ENCODE data around the gene EEF1AKMT2. TPM values are rescaled to one million over a fixed set of nuclear protein-coding genes. Genes with fewer than 3 reads are reported as not detected.

The EEF1AKMT2 gene
- total RNA-seq, 6 donors from 2014 or later = 3.6 to 17.3 (median 11.4) TPM

- Histone ChIP-seq H3K4me1 (peaks cover 94 to 99% (median 96%) of the 10 kb centered on the region in 4 donors), H3K9me3 (no peaks in the 10 kb centered on the region), H3K27me3 (no peaks in the 10 kb centered on the region), H3K36me3 (no peaks in the 10 kb centered on the region), H3K4me3 (no peak overlapping the region), H3K27ac (peak overlapping the region; percentile 36 to 91 (median 68))
- no peak for ATAC-seq (ENCODE audit: low FRiP score in 2 of 2)
- 63 to 71% methylated on average over 5 to 7 of the region's 7 CpGs for WGBS, 2 donors
- no peak for DNase-seq
- TF ChIP-seq CTCF (IDR thresholded peaks at IDR 0.05) = no peak
- no peak for TF ChIP-seq POLR2A (IDR thresholded peaks at IDR 0.05)
- no peak for TF ChIP-seq POLR2AphosphoS5 (IDR thresholded peaks at IDR 0.05)
- no peak for TF ChIP-seq EP300 (IDR thresholded peaks at IDR 0.05)
These were observed 54.5 kb downstream of the EEF1AKMT2 start for GRCh38 chr10:124737221-124737620.

GRCh38 chr10:124736491-124737136 lies 55.1 kb downstream of the EEF1AKMT2 start:
- DNase-seq = peak; percentile 82 to 87
- WGBS, 2 donors = 31 to 47% methylated on average over 4 to 10 of the region's 11 CpGs
- Histone ChIP-seq H3K27ac (peak overlapping the region; percentile 36 to 91 (median 68)), H3K27me3 (no peaks in the 10 kb centered on the region), H3K4me1 (peaks cover 89 to 99% (median 93%) of the 10 kb centered on the region in 4 donors), H3K4me3 (no peak overlapping the region), H3K9me3 (no peaks in the 10 kb centered on the region), H3K36me3 (no peaks in the 10 kb centered on the region)
- TF ChIP-seq CTCF (IDR thresholded peaks at IDR 0.05) = peak in 2 of 6 experiments; percentile 5 to 16
- peak in 1 of 4 donors; percentile 38 for TF ChIP-seq EP300 (IDR thresholded peaks at IDR 0.05)
- TF ChIP-seq POLR2AphosphoS5 (IDR thresholded peaks at IDR 0.05) = peak; percentile 42 to 76
- TF ChIP-seq POLR2A (IDR thresholded peaks at IDR 0.05) = no peak
- peak; percentile 45 to 69 for ATAC-seq (ENCODE audit: low FRiP score in 2 of 2)

DNA sequence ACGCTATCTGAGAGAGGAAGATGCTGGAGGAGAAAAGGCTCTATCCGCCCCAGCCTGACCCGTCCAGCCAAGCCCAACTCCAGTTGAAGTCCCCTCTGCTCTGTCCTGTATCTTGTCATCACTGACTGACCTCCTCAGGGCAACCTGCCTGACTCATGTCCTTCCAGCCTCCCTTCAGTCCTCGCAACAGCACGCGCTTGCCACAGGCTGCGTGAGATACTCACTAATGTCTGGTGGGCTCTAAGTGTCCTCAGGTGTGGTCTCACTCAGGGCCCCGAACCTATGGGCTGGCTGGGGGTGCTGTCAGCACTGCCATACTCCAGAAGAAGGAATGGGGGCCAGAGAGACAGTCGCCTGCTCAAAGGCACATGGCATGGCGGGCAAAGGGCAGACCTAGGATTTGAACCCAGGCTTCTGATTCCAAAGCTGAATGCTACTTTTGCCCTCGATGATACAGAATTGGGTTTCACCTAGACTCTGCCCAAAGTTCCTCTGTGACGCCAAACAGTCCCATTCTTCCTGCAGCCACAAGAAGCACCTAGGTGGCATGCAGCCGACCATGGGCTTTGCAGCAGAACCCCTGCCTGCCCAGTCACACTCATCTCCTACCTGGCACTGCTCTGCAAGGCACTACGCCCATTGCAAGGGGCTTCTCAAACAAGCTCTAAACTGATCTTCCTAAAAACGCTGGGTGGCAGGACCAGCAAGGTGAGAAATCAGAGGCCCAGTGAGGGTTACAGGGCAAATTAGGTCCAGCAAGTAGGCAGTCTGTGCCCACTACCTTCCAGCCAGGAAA lies 56.0 kb downstream of the EEF1AKMT2 start:
- Histone ChIP-seq H3K4me3 (no peak overlapping the region), H3K27ac (peak overlapping the region; percentile 36 to 91 (median 68)), H3K27me3 (no peaks in the 10 kb centered on the region), H3K4me1 (peaks cover 82 to 97% (median 89%) of the 10 kb centered on the region in 4 donors), H3K36me3 (no peaks in the 10 kb centered on the region), H3K9me3 (no peaks in the 10 kb centered on the region)
- TF ChIP-seq POLR2AphosphoS5 (IDR thresholded peaks at IDR 0.05) = no peak
- DNase-seq = no peak
- ATAC-seq (ENCODE audit: low FRiP score in 2 of 2) = no peak
- WGBS, 2 donors = 89 to 90% methylated on average over 15 of the region's 15 CpGs

DNA sequence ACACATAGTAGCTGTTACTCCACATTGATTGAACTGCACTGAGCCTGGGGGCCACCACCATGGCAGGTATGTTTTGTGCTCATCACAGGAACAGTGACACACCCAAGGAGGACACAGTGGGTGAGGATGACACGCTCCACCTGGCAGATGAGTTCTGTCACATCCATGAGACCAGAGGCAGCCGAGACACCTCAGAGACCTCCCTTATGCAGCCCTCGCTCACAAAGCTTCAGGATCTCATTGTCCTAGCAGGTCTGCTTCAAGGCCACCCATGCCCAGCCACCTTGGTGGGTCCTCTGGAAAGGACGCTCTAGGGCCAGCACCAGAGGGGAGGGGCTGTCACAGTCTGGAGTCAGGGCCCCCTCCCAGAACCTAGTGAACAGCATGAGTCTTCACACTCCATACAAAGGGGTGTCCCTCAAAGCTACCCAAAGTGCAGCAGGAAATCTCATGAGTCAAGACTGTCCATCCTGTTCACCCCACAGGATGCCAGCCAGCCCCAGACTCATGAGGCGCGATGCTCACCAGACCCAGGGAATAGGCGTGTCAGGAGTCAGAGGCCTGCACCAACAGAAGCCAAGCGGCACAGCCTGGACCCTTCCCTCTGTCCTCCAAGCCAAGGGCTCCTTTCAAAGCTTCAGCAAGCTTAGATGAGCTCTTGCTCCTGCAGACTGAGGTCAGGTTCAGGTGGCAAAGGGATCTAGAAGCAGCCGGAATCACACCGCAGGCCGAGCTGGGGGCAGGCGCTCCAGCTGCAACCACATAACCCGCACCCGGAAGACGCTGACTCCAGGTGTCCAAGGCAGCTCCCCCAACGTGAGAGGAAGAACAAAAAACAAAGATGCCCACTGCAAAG lies 57.1 kb downstream of the EEF1AKMT2 start:
- Histone ChIP-seq H3K4me1 (peaks cover 74 to 96% (median 84%) of the 10 kb centered on the region in 4 donors), H3K27me3 (no peaks in the 10 kb centered on the region), H3K27ac (peak overlapping the region in 3 of 4 donors; percentile 61 to 74 (median 68)), H3K36me3 (no peaks in the 10 kb centered on the region), H3K4me3 (no peak overlapping the region), H3K9me3 (no peaks in the 10 kb centered on the region)
- no peak for ATAC-seq (ENCODE audit: low FRiP score in 2 of 2)
- TF ChIP-seq POLR2A (IDR thresholded peaks at IDR 0.05) = no peak
- no peak for TF ChIP-seq POLR2AphosphoS5 (IDR thresholded peaks at IDR 0.05)
- no peak for TF ChIP-seq EP300 (IDR thresholded peaks at IDR 0.05)
- no peak for TF ChIP-seq CTCF (IDR thresholded peaks at IDR 0.05)
- 84 to 88% methylated on average over 14 to 16 of the region's 16 CpGs for WGBS, 2 donors
- DNase-seq = no peak
